Measurements from ENCODE around the gene TPBG. TPM values are rescaled to one million over a fixed set of nuclear protein-coding genes. Genes with fewer than 3 reads are reported as not detected.

The TPBG gene
- total RNA-seq, 3 donors from 2014 or later, result 10.2 to 11.7 (median 10.4) TPM

GRCh38 chr6:82370788-82371187 is 7.2 kb downstream of the TPBG start:
- no peaks in the 10 kb centered on the region for H3K4me1 ChIP-seq (ENCODE audit: low read depth)
- no peak for ATAC-seq
- no peak for DNase-seq
- no peaks in the 10 kb centered on the region for H3K36me3 ChIP-seq (ENCODE audit: low read depth)
- H3K9me3 ChIP-seq, result no peaks in the 10 kb centered on the region
- TF ChIP-seq CTCF (IDR thresholded peaks at IDR 0.05), result no peak
- no peak overlapping the region for H3K4me3 ChIP-seq
- intact Hi-C loops (cut with DNase I, micrococcal nuclease), result no loop called here

- H3K36me3 ChIP-seq (ENCODE audit: low read depth), result no peaks in the 10 kb centered on the region
- H3K9me3 ChIP-seq, result no peaks in the 10 kb centered on the region
- H3K4me1 ChIP-seq (ENCODE audit: low read depth), result no peaks in the 10 kb centered on the region
- DNase-seq (no peak), ATAC-seq (no peak)
- intact Hi-C loops (cut with DNase I, micrococcal nuclease), result no loop called here
- no peak overlapping the region for H3K4me3 ChIP-seq
- TF ChIP-seq CTCF (IDR thresholded peaks at IDR 0.05), result no peak
These were observed 8.4 kb downstream of the TPBG start for GRCh38 chr6:82371799-82372546.

- intact Hi-C loops (cut with DNase I, micrococcal nuclease), result no loop called here
- Histone ChIP-seq H3K36me3 (ENCODE audit: low read depth) (no peaks in the 10 kb centered on the region), H3K9me3 (no peaks in the 10 kb centered on the region), H3K4me1 (ENCODE audit: low read depth) (no peaks in the 10 kb centered on the region), H3K4me3 (no peak overlapping the region)
- ATAC-seq (no peak), DNase-seq (no peak)
- TF ChIP-seq CTCF (IDR thresholded peaks at IDR 0.05), result no peak
These were observed 9.0 kb downstream of the TPBG start for GRCh38 chr6:82372656-82373055.

GRCh38 chr6:82374516-82374915 is 10.9 kb downstream of the TPBG start:
- ATAC-seq (no peak), DNase-seq (no peak)
- Histone ChIP-seq H3K4me3 (no peak overlapping the region), H3K9me3 (no peaks in the 10 kb centered on the region), H3K36me3 (ENCODE audit: low read depth) (no peaks in the 10 kb centered on the region), H3K4me1 (ENCODE audit: low read depth) (no peaks in the 10 kb centered on the region)
- intact Hi-C loops (cut with DNase I, micrococcal nuclease), result no loop called here
- no peak for TF ChIP-seq CTCF (IDR thresholded peaks at IDR 0.05)

GRCh38 chr6:82376636-82377035 is 13.0 kb downstream of the TPBG start:
- H3K4me1 ChIP-seq (ENCODE audit: low read depth), result no peaks in the 10 kb centered on the region
- H3K36me3 ChIP-seq (ENCODE audit: low read depth), result no peaks in the 10 kb centered on the region
- intact Hi-C loops (cut with DNase I, micrococcal nuclease), result no loop called here
- DNase-seq (no peak), ATAC-seq (no peak)
- no peak overlapping the region for H3K4me3 ChIP-seq
- no peaks in the 10 kb centered on the region for H3K9me3 ChIP-seq
- TF ChIP-seq CTCF (IDR thresholded peaks at IDR 0.05), result no peak

All from mucosa of descending colon (tissue), 3 donors.